Adrenal gland (tissue), 12 donors: Measurements from ENCODE around the gene ZNF76. TPM values are rescaled to one million over a fixed set of nuclear protein-coding genes. Genes with fewer than 3 reads are reported as not detected.

ENCODE experiments used
- DNase-seq, 7 donors: peaks; one replicate each; pipeline ENCODE4 v3.0.0-alpha.2; 2019 to 2020
- H3K27ac ChIP-seq, 5 donors: fragments of 200-600 bp; sonication (generic) in 4 of 5; 1 replicate in 3 of 5; 2 replicates in 2 of 5; pipeline versions ENCODE4 v1.5.1 to v1.8.0; 2016 to 2020; ENCODE audit warnings: mild to moderate bottlenecking in 1 of 5
- H3K27me3 ChIP-seq: fragments of 200-600 bp; 2 replicates; pipeline ENCODE4 v1.8.0; 2021
- H3K36me3 ChIP-seq, 2 donors: fragments of 200-600 bp; replicated peaks in 1 of 2; 1 replicate in 1 of 2; 2 replicates in 1 of 2; pipeline versions ENCODE4 v1.5.1 to v1.8.0; 2018 to 2022
- H3K4me1 ChIP-seq, 2 donors: fragments of 200-600 bp; replicated peaks in 1 of 2; 1 replicate in 1 of 2; 2 replicates in 1 of 2; pipeline versions ENCODE4 v1.5.1 to v1.8.0; 2018 to 2021
- H3K4me3 ChIP-seq, 4 donors: fragments of 200-600 bp; sonication (generic) in 3 of 4; one replicate each; pipeline ENCODE4 v1.5.1; 2016 to 2018
- H3K9me3 ChIP-seq, 3 donors: fragments of 200-600 bp; sonication (generic) in 1 of 3; replicated peaks in 1 of 3; 1 replicate in 2 of 3; 2 replicates in 1 of 3; pipeline versions ENCODE4 v1.5.1 to v1.8.0; 2016 to 2021
- POLR2A ChIP-seq, 2 donors: fragments of 450-650 bp; IDR thresholded peaks; one replicate each; pipeline ENCODE4 v1.6.1; 2017; ENCODE audit warnings: antibody characterized with exemption in 2 of 2, mild to moderate bottlenecking in 2 of 2, moderate library complexity in 1 of 2
- WGBS, 4 donors: extraction: QIAGEN DNeasy Blood & Tissue Kit in 2 of 4; methylation state at CpG; one replicate each; pipeline versions ENCODE4 v1.1.5 to v1.1.7; 2013 to 2017; 5-methylcytosine and 5-hydroxymethylcytosine counted together
- intact Hi-C, 2 donors: fragments of 100-400 bp; cut with DNase I; formaldehyde crosslinking; loops; one replicate each; pipeline versions ENCODE4 v1.14.1 to v1.15.0; 2022 to 2023
- polyA plus RNA-seq, 3 donors: library from polyadenylated mRNA; stranded (reverse); fragments of 200-250 nt in 2 of 3; fragments of 350-450 nt in 1 of 3; fragmentation: Illumina TruSeq in 1 of 3; extraction: RNeasy Lipid Tissue Mini Kit (QIAGEN cat#74804) in 1 of 3; gene quantifications; one replicate each; pipeline ENCODE4 v1.2.3, GENCODE V29; 2013 to 2014
- total RNA-seq, 9 donors: library from RNA; depleted of rRNA in 4 of 9; stranded (reverse); fragments of >200 nt in 4 of 9; fragments of 120-200 nt in 1 of 9; fragmentation: NEBNext Ultra II Directional in 1 of 9; extraction: Animal tissue kit (Norgen Biotek cat#: 25700) in 1 of 9; gene quantifications; one replicate each; pipeline versions ENCODE4 v1.1.0 to v1.2.4, GENCODE V29; 2013 to 2023
- TF ChIP-seq, protein P1 (sequence below), 6 experiments: fragments of 450-650 bp in 4 of 6; fragments of 200-600 bp in 2 of 6; sonication (generic) in 1 of 6; IDR thresholded peaks; 1 replicate in 5 of 6; 2 replicates in 1 of 6; pipeline versions ENCODE4 v1.5.1 to v1.8.0; 2016 to 2021; ENCODE audit warnings: antibody characterized with exemption in 6 of 6, mild to moderate bottlenecking in 2 of 6, moderate library complexity in 1 of 6
- donor health status: healthy with polysubstance abuse.
- donor health status: Bipolar disorder and iron deficiency.
- donor health status: DM: yes; HTN: yes; CAD: no.
- donor health status: DM: no; HTN: no; CAD: no.
- donor health status: DM: no; HTN: no; CAD: no.
- donor health status: DM: yes; HTN: yes; CAD: no.

ZNF76 gene
- total and polyA plus RNA-seq, 12 donors = 25.3 to 185 (median 45.2) TPM

DNA sequence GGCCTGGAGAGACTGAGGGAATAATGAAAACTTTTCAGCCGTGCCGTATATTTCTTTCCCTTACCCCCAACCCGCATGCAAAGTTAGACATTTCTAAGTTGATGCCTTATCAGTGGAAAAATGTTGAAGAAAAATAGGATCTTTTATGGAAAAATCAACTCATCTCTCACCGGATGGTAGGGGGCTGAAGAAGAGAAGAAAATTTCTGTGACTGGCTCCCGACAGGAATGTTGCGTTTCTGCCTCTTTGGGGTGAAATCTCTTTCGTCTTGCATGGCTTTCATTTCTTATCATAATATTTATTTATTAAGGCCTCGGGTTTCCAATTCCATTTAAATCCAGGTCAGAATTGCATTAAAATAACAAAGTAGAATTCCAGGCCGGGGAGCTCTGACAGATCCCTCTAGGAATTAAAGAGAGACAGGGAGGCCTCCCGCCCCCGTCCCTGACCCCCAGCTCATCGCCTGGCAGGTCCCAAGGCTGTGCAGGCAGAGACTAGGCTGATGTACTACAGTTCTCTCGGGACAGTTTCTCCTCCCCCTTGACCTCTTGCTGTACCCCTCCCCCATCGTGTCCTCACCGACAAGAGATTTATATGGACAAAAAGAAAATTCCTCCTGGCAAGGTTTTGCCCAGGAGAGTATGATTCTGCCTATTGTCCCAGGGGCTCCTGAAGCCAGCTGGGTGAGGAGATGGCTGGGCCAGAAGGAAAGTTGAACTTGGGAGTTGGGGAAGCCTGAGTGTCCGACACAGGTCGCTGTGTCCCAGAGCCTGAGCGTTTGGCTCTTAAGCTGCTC is 44.5 kb upstream of the ZNF76 start:
- Histone ChIP-seq H3K27ac (peak overlapping the region in 1 of 5 donors; percentile 32), H3K27me3 (peaks cover 3% of the 10 kb centered on the region), H3K36me3 (no peaks in the 10 kb centered on the region), H3K4me1 (peaks cover 7 to 20% of the 10 kb centered on the region in 2 donors), H3K9me3 (no peaks in the 10 kb centered on the region), H3K4me3 (peak overlapping the region in 1 of 4 donors; percentile 65)
- intact Hi-C loops = no loop called here
- no peak for DNase-seq
- WGBS, 4 donors = 34 to 53% (median 47%) methylated on average over 17 to 18 of the region's 18 CpGs
- TF ChIP-seq, protein P1, sequence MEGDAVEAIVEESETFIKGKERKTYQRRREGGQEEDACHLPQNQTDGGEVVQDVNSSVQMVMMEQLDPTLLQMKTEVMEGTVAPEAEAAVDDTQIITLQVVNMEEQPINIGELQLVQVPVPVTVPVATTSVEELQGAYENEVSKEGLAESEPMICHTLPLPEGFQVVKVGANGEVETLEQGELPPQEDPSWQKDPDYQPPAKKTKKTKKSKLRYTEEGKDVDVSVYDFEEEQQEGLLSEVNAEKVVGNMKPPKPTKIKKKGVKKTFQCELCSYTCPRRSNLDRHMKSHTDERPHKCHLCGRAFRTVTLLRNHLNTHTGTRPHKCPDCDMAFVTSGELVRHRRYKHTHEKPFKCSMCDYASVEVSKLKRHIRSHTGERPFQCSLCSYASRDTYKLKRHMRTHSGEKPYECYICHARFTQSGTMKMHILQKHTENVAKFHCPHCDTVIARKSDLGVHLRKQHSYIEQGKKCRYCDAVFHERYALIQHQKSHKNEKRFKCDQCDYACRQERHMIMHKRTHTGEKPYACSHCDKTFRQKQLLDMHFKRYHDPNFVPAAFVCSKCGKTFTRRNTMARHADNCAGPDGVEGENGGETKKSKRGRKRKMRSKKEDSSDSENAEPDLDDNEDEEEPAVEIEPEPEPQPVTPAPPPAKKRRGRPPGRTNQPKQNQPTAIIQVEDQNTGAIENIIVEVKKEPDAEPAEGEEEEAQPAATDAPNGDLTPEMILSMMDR (IDR thresholded peaks at IDR 0.05) = no peak
- no peak for TF ChIP-seq POLR2A (IDR thresholded peaks at IDR 0.05)

DNA sequence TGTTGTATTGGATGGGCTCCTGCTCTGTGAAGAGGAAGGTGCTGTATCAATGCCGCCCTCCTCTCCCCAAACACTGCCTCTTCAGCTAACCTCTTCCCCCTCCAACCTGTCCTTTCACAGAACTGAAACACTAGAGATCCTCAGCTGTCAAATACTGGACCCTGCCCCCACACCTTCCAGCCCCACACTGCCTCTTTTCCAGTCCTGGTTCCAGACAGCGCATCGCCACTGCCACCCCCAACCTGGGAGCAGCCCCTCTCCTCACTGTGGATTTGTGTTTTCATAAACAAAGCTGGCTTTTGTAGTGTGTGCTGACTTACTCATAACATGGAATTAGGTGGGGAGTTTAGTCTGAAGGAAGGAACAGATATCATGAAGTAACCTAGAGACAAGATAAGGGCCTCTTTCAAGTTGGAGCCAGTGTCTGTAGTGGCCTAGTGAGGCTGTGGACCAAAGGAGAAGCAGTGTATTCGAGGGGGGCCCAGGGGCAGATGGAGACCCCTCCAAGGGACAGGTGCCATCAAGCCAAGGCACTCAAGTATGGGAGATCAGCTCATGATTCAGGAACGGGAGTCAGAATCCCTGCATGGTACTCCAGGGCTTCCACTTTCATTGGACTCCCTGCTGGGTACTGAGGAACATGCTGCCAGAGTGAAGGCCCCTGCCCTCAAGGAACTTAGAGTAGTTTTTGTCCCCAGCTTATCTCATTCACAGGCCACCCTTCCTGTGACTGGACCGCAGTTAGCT is 43.7 kb upstream of the ZNF76 start:
- TF ChIP-seq POLR2A (IDR thresholded peaks at IDR 0.05) = no peak
- TF ChIP-seq, protein P1 (IDR thresholded peaks at IDR 0.05) = no peak
- intact Hi-C loops = no loop called here
- Histone ChIP-seq H3K27me3 (peaks cover 3% of the 10 kb centered on the region), H3K9me3 (no peaks in the 10 kb centered on the region), H3K36me3 (no peaks in the 10 kb centered on the region), H3K4me3 (peak overlapping the region in 1 of 4 donors; percentile 65), H3K4me1 (peaks cover 7 to 20% of the 10 kb centered on the region in 2 donors), H3K27ac (no peak overlapping the region)
- no peak for DNase-seq
- WGBS, 4 donors = 88 to 91% (median 89%) methylated on average over 5 to 6 of the region's 6 CpGs

DNA sequence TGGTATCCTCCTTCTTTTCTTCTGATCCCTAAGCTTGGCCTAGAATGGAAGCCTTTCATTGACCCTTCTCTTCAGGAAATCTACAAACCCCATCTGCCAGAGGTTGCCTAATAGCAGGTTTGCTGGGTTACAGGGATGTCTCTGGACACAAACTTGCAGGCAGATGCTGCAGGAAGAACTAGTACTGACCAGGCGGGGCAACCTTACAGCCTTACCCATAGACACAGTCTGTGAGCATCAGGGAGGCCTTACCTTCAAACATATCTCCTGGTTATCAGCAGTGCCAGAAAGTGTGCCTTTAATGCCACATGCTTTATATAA is 43.2 kb upstream of the ZNF76 start:
- WGBS, 4 donors = 96 to 100% (median 100%) methylated on average over 1 of the region's 1 CpG
- H3K36me3 ChIP-seq = no peaks in the 10 kb centered on the region
- peaks cover 7 to 20% of the 10 kb centered on the region in 2 donors for H3K4me1 ChIP-seq
- H3K9me3 ChIP-seq = no peaks in the 10 kb centered on the region
- peaks cover 3% of the 10 kb centered on the region for H3K27me3 ChIP-seq
- TF ChIP-seq, protein P1 (IDR thresholded peaks at IDR 0.05) = no peak
- no peak for TF ChIP-seq POLR2A (IDR thresholded peaks at IDR 0.05)
- no peak for DNase-seq
- no peak overlapping the region for H3K4me3 ChIP-seq
- intact Hi-C loops = no loop called here
- no peak overlapping the region for H3K27ac ChIP-seq
